H1 (cell line): Measurements from ENCODE around the gene TEX9. TPM values are rescaled to one million over a fixed set of nuclear protein-coding genes. Genes with fewer than 3 reads are reported as not detected.

Experiments
- CTCF ChIP-seq, 3 experiments: IDR thresholded peaks; 1 replicate in 2 of 3; 2 replicates in 1 of 3; pipeline versions ENCODE4 v1.5.1 to v1.6.1; 2011; ENCODE audit warnings: low read length in 3 of 3, mild to moderate bottlenecking in 3 of 3, inconsistent platforms in 2 of 3, low read depth in 1 of 3, moderate library complexity in 1 of 3; ENCODE audit not compliant: insufficient read depth in 1 of 3; ENCODE audit errors: control extremely low read depth in 1 of 3
- E2F6 ChIP-seq: IDR thresholded peaks from 2 replicates; pipeline ENCODE4 v1.6.1; 2012; ENCODE audit warnings: inconsistent platforms
- EP300 ChIP-seq, 2 experiments: IDR thresholded peaks; 1 replicate in 1 of 2; 2 replicates in 1 of 2; pipeline ENCODE4 v1.6.1; 2011 to 2012; ENCODE audit warnings: low read depth in 2 of 2, low read length in 2 of 2, mild to moderate bottlenecking in 2 of 2, borderline replicate concordance in 1 of 2, inconsistent platforms in 1 of 2, moderate library complexity in 1 of 2
- RXRA ChIP-seq: IDR thresholded peaks from 2 replicates; pipeline ENCODE4 v1.6.1; 2011; ENCODE audit warnings: low read depth, mild to moderate bottlenecking, low read length, moderate library complexity; ENCODE audit not compliant: insufficient read depth
- SP4 ChIP-seq: IDR thresholded peaks from 2 replicates; pipeline ENCODE4 v1.6.1; 2012; ENCODE audit warnings: low read length, inconsistent platforms
- polyA plus RNA-seq, 7 experiments: library from polyadenylated mRNA; depleted of rRNA in 3 of 7; stranded (reverse) in 5 of 7; unstranded in 2 of 7; fragments of >200 nt in 5 of 7; fragments of 200-250 nt in 2 of 7; gene quantifications; 1 replicate in 5 of 7; 2 replicates in 1 of 7; 4 replicates in 1 of 7; pipeline versions ENCODE4 v1.2.1 to v1.2.3, GENCODE V29; 2011 to 2013; ENCODE audit warnings: missing spikeins in 2 of 7, mixed read lengths in 2 of 7
- total RNA-seq: library from RNA; stranded (reverse); fragmentation: NEBNext Ultra II Directional; extraction: Animal tissue kit (Norgen Biotek cat#: 25700); gene quantifications from 2 replicates; pipeline ENCODE4 v1.2.1, GENCODE V29; 2021

The TEX9 gene
- total and polyA plus RNA-seq, 2 of the 8 experiments (the other 6 are each of a cell fraction or from before 2014, with no cell fraction given) = 3.4 to 12.3 TPM

- TF ChIP-seq CTCF (IDR thresholded peaks at IDR 0.05; ENCODE audit: control extremely low read depth in 1 of 3, insufficient read depth in 1 of 3, low read depth in 1 of 3, low read length in 3 of 3) (no peak), SP4 (no peak), E2F6 (no peak), RXRA (no peak), EP300 (IDR thresholded peaks at IDR 0.05; ENCODE audit: borderline replicate concordance in 1 of 2, low read depth in 2 of 2, low read length in 2 of 2) (no peak)
- TF ChIP-seq, all 59 proteins: peak for 0
These were observed 95.7 kb downstream of the TEX9 start (continued) for GRCh38 chr15:56460947-56461346.
